Dermis blood vessel endothelial cell (primary cell): ENCODE measurements around the gene EXOC3. TPM values are rescaled to one million over a fixed set of nuclear protein-coding genes. Genes with fewer than 3 reads are reported as not detected.
A peak's percentile ranks its signal among the peaks of the same experiment; 100 is the strongest.
"Not testable (repeated sequence)": the region's sequence is repeated elsewhere in the genome, so short reads cannot be mapped to it uniquely, and the experiment has no call there.

ENCODE experiments used
- DNase-seq: peaks from one replicate; pipeline ENCODE4 v3.0.0; 2010
- total RNA-seq: library from RNA; depleted of rRNA; stranded (reverse); fragments of >200 nt; gene quantifications from 2 replicates; pipeline ENCODE4 v1.2.3, GENCODE V29; 2014

EXOC3 gene
- total RNA-seq, 1 donor from 2014 or later: 52.1 TPM

DNA sequence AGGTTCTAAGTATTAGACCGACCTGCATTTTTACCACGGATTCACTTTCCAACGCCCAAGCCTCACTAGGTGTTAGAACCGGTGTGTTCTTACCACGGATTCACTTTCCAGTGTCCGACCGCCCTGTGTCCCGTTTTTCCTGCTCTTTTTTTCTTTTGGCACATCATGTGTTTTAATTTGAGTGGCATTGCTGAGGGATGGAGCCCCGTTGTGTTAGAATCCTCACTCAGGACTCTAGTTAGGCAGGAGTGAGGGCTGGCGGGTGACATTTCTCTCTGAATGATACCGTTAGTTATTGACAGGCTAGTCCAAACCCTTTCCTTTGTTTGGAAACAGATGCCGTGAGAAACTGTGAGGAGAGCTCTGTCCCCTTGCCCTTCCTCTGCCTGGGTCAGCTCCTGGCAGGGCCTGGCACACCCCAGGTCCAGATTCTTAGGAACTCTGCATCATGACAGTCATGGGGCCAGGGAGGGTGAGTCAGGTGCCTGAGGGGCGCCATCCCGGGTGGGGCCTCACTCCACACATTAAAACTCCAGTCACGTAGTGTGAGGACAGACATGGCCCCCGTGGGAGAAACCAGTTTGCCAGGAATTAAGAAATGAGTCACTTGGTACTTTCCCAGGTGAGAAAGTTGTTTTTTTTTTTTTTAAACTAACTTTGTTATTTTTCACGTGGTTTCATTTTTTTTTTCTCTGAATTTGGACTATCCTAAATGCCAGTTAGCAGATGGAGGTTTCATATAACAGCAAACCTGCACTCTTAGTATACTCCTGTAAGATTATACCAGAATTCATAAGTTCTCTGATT is 15.8 kb downstream of the EXOC3 start:
- peak; percentile 61 for DNase-seq

DNA sequence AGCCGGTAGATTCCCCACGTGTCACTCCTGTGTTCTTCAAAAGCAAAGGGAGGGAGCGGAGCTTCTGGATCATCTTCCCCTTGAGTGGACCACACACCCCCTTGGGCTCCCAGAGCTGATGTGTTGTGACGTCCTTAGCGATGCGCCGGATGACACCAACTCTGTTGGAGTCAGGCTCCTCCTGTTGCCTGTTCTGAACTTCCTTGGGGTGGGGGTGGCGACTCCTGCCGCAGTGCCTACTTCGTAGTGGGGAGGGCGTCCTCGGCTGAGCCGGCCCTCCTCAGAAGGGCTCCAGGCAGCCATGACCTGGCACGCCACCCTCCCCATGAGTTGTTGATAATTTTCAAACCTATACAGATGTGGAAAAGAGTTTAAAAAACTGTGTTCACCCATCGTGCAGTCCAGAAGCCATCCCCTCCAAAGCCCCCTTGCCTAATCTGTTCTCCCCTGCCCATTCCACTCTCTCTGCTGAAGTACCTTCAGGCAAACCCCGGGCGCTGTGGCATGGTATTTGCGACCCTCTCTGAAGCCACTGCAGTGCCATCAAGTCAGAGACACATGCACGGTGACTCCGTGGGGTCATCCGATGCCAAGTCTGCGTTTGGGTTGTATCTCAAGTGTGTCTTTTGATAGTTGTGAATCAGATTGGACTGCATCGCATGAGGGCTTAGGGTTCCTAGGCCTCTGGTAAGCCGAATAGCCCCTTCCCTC is 16.7 kb downstream of the EXOC3 start:
- DNase-seq: no peak

DNA sequence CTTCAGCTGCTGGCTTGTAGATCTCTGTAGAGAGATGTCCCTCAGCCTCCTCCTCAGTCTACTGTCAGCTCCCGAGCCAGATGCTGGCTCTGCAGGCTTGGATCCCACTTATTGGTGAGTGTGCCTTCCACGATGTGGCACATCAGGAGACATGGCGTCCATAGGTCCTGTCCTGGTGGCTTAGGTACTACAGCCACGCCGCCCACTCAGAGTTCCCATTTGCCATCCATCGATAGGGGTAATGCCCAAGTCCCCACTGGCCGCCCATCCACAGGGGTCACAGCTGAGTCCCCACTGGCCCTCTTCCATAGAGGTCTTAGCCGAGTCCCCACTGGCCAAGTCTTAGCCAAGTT is 17.3 kb downstream of the EXOC3 start:
- no peak for DNase-seq

DNA sequence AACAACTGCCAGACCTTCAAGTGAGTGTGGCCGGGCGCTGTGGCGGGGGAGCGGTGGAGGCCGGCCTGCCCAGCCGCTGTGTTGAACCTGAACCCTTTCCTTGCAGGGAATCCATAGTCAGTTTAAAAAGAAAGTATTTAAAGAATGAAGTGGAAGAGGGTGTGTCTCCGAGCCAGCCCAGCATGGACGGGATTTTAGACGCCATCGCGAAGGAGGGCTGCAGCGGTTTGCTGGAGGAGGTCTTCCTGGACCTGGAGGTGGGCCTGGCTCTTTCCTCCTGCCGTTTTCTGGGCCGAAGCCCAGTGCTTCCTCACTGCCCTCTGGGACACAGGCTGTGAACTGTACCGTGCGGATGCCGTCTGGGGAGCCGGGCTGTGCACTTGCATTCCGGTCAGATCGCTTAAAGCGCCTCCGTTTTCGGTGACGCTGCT is 19.1 kb downstream of the EXOC3 start:
- no peak for DNase-seq

DNA sequence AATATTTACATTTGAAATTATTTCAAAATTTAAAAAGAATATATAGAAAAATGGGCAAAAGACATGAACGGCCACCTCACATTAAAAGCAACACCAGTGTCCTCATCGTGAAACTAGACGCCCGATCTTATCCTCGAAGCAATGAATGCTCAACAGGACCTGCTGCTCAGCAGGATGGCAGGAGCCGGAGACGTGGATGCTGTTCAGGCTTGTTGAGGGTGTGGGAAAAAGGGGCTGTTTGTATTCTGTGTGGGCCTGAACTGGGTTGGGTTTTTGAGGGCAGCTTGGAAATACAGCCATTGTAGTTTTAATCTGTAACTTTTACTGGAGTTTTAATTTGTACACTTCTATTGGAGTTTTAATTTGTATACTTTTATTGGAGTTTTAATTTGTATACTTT is 20.3 kb downstream of the EXOC3 start:
- DNase-seq: no peak

DNA sequence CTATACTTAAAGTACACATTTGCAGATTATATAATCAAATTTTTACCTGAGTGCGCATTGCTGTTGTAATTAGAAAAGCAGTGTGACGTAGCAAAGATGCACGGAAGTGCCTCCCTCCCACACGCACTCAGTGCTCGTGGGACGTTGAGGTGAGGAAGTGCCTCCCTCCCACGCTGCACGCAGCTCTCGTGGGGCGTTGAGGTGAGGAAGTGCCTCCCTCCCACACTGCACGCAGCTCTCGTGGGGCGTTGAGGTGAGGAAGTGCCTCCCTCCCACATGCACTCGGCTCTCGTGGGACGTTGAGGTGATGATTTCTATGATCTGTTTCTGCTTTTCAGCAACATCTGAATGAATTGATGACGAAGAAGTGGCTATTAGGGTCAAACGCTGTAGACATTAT is 21.0 kb downstream of the EXOC3 start:
- DNase-seq: no peak

DNA sequence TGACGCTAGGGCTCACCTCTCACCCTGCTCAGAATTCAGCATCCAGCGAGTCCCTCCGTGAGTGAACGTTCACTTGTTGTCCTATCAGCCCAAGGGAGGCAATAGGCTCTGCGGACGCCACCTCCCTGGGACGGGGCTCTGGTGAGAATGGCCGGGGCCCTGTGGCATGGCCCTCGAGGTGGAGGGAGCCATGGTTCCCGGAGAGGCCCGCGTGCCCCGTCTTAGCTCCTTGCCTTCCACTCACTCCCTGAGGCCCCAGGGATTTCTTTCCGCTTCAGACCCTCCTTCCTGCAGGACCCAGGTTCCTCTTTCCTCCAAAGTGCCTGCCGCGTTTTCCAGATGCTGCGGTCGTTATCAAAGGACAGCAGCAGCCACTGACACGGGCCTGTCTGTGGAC is 21.5 kb downstream of the EXOC3 start:
- DNase-seq: no peak

DNA sequence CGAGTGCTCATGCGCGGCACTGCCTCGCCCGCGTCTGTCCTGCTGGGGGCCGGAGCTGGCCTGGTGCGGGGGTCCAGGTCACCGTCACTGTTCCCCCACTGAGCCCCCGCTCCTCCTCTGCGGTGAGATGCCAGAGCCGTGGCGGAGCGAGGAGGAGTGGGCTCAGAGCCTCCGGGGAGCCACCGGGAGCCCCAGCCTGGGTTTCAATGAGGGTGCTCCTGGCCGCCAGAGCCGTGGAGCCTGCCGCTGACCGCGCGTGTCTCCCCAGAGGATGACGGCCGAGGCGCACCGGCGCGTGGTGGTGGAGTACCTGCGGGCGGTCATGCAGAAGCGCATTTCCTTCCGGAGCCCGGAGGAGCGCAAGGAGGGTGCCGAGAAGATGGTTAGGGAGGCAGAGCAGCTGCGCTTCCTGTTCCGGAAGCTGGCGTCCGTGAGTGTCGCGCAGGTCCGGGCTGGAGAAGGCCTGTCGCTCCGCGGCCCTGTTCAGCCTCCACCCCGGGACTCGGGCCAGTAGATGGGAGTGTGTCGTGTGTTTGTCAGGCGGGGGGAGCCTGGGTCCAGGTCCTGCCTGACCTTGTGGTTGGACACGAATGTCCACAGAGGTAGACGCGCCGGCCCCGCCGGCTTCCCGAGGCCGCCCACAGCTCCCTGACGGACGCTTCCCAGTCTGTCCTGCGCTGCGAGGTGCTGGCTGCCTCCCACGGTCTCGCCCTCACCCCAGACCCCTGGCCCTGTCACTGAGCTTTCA is 22.0 kb downstream of the EXOC3 start:
- no peak for DNase-seq

DNA sequence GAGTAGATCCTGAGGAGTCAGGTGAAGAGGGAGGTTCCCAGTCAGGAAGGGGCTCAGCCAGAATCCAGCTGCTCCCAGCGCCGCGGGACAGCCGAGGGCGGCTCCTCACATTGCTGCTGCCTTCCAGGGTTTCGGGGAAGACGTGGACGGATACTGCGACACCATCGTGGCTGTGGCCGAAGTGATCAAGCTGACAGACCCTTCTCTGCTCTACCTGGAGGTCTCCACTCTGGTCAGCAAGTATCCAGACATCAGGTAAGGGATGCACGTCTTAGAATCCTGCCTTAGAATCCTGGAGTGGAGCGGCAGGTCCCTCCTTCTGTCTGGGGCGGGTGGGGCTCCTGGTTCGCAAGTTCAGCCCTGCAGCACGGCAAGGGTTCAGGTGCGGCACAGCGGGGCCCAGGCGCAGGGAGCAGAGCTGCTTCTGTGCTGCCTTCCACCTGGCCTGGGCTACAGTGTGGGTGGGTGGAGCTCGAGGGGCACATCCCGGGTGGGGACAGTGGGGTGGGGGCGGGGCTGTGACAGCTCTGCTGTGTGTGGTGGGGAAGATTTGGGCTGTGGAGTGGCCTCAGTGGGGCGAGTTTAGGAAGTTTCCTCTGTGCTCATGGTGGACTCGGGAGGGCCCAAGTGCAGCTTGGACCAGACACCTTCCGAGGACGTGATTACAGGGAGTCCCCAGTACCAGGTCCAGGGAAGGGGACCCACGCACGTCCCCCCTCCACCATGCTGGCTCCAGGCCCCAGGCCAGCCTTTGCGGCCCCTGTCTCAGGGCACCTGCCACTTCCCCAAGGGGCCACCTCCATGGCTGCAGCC is 22.8 kb downstream of the EXOC3 start:
- DNase-seq: no peak

DNA sequence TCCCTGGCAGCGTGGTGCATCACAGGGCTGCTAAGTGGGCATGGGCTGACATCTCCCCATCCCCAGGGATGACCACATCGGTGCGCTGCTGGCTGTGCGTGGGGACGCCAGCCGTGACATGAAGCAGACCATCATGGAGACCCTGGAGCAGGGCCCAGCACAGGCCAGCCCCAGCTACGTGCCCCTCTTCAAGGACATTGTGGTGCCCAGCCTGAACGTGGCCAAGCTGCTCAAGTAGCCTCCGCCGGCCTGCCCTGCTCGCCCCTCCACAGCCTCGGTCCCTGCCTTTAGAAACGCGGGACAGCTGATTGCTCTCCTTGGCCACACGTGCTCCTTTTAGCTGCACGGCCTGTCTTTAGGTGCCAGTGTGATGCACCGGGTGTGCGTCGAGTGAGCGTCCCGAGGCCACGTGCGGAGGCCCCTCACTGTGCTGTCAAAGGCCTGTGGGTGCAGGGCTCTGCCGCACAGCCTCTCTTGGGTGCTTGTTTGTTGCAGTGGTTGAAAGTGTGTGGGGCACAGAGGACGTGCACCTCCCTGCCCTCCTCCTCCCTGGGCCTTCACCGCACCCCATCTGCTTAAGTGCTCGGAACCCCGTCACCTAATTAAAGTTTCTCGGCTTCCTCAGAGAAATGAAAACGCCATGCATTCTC is 23.8 kb downstream of the EXOC3 start:
- no peak for DNase-seq

DNA sequence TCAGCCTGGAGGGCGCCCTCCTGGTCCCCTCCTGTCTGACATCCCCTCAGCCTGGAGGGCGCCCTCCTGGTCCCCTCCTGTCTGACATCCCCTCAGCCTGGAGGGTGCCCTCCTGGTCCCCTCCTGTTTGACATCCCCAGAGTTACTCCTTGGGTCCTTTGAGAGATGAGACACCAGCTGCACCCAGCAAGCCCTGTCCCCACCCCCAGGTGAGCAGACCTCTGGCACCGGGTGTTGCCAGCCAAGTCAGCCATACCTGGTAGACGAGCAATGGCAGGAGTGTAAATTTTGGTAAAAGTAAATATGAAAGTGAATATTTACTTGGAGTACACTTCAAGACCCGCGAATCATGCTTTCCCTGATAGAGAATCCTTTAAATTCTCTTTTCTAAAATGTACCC is 25.4 kb downstream of the EXOC3 start:
- DNase-seq: no peak

DNA sequence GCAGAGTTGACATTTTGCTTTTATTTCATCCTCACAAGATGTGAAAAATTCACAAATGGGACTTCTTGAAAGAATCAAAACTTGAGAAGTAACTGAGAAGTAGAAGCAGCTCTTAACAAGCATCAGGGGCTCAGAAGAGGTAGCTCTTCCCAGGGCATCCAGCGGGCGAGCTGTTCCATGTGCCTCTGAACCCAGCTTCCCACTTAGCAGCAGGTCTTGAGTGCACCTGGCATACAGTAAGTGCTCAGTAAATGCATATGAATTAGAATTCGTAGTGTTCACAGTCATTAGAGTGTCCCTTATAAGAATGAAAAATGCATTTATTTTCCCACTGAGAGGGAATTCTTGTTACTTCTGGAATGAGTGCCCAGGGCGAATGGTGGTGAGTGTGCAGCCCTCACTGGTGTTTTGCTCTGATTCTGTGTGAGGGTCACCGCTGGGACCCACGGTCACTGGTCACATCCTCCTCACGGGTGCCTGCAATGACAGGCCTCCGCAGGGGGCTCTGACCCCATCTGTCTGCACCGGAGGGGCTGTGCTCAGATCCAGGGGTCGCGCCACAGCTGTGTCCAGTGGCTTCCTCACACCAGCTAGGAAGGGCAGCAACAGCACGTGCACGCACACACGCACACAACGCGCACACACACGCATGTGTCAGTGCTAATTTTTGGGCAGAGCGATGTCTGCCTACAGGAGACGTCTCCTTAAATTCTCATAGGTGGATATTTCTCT is 26.9 kb downstream of the EXOC3 start:
- no peak for DNase-seq

DNA sequence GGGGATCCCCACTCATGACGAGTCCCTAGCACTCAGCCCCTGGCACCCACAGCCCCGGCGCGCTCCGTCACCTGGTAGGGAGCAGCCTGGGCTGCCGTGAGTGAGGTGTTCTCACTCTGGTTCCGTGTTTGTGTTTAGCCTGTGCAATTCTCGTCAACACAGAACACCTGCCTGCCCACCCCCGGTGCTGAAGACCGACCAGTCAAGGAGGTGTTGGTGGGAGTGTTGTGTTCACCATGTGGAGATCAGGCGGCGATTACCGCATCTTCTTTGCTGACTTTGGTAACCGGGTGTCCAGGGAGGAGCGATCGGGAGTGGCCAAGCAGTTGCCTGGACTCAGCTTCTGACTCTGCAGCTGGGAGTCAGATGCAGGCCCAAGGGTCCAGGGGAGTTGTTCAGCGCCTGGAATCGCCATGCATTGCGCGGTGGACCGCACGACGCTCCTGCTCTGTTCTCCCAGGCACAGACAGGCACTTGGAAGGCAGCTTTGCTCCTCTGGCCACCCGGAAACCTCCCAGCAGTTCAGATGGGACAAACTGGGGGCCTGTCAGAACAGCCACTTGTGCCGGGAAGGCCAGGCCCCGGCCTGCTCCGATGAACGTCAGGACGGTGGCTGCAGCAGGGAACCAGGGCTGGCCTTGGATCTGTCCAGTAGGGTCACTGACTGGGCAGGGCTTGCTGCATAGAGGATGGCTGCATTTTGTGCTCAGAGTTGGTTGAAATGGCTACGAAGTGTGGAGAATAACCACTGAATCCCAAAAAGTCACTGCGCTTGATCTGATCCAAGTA is 28.2 kb downstream of the EXOC3 start:
- no peak for DNase-seq

DNA sequence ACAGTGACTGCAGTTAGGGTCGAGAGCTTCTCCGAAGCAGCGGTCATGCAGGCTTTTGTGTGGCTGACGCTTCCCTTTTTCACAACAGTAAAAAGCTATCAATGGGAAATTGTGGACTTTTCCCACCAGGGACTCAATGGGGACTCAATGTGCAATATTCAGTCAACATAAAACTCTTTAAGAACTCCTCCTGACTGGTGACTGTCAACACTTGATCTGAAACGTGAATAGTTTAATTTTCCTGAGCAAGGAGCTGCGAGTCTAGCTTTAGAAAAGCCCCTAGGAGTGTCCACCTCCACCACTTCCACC is 28.7 kb downstream of the EXOC3 start:
- DNase-seq: no peak

DNA sequence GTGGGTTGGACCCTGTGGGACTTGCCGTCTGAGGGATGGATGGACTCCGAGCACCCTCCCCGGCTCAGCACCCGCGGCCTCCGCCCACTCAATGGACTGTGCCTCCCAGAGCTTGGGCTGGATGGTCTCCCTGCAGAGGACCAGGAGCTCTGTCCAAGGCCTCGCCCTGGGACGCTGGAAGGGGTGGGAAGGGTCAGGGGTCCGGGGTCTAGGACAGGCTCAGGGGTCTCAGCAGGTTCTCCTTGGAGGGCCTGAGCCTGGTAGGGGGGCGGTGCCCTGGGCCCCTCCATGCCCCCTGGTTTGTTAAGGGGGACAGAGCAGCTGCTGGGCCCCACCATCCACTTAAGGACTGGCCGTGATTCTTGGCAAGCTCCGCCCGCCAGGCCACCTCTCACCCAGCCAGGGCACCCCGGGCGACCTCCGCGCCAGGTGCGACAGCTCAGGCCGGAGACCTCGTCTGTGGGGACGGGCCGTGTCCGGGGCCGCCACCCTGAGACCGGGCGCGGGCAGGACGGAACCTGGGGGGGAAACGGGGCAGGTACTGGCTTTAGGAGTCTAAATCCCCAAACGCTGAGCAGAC is 29.2 kb downstream of the EXOC3 start:
- peak; percentile 17 for DNase-seq

DNA sequence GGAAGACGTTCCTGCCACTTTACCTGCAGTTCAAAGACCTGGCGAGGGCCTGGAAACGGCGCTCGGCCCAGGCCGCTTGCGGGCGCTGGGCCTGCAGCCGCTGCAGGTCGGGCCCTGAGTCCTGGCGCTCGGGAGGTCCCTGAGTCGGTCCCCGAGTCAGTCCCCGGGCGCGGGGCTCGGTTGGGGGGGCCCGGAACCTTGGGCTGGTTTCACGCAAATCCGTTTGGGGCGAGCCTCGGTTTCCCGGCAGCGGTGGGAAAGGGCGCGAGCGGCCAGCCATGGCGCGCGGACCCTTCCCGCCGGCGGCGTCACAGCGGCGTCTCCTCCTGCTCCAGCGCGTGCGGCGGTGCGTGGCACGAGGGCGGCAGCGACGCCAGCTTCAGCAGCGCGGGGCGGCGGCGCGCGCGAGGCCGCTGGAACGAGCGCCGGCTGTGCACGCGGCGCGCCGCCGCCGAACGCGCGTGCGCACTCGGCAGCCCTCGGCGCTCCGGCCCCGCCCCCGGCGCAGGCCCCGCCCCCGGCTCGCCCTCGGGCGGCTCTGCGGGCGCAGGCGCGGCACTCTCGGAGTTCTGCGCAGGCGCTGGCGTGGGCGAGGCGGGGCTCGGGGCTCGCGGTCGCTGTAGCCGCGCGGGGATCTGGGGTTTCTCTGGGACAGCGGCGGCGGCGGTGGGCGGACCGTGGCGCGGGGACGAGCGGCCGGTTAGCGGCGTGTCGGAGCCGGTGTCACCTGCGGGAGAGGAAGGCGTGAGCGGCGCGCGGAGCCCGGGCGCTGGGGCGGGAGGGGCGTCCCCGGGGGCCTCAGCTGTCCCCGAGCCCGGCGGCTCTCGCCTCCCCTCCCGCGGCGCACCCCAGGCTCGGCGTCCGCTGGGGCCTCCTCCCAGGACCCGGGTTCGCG is 29.9 kb downstream of the EXOC3 start:
- DNase-seq: peak; percentile 85

DNA sequence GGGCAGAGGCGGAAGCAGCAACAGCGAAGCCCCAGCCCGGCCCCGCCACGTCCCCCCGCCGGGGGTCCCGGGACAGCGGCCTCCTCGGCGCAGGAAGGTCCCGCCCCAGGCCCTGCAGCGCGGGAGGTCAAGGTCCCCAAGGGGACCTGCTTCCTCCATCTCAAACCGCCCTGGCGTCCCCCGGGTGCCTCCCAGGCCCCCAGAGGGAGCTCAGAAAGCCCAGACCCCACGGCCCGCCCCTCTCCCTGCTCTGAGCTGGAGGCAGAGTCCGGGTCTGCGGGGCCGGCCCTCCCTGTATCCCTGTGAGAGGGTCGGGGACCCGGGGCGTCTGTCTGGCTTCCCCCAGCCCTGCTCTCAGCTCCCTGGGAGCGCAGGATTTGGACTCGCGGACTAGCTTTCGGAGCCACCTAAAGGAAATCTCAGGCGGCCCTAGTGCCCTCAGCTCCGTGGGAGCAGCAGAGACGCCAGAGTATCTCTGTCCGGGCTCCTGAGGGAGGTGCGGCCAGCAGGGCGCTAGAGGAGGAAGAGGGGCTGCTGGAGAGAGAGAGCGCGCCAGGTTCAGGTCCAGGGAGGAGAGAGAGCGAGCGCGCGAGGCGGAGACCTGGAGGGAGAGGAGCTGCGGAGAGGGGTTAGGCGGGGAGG is 30.7 kb downstream of the EXOC3 start:
- DNase-seq: peak; percentile 43

DNA sequence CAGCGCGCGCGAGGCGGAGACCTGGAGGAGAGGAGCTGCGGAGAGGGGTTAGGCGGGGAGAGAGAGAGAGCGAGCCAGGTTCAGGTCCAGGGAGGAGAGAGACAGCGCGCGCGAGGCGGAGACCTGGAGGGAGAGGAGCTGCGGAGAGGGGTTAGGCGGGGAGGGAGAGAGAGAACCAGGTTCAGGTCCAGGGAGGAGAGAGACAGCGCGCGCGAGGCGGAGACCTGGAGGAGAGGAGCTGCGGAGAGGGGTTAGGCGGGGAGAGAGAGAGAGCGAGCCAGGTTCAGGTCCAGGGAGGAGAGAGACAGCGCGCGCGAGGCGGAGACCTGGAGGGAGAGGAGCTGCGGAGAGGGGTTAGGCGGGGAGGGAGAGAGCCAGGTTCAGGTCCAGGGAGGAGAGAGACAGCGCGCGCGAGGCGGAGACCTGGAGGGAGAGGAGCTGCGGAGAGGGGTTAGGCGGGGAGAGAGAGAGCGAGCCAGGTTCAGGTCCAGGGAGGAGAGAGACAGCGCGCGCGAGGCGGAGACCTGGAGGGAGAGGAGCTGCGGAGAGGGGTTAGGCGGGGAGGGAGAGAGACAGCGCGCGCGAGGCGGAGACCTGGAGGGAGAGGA is 31.4 kb downstream of the EXOC3 start:
- DNase-seq: not testable (repeated sequence)
